A204.1 (cell line): ENCODE measurements around the gene CCDC70.
"Not testable (repeated sequence)": the region's sequence is repeated elsewhere in the genome, so short reads cannot be mapped to it uniquely, and the experiment has no call there.

Experiments used
- FAIRE-seq: peaks from 2 replicates; lab custom pipeline; 2012; peaks lifted over from hg19 to GRCh38; lab: Jason Lieb, UNC

The CCDC70 gene

GRCh38 chr13:51861723-51862300, at the start of gene CCDC70:
TSS of gene CCDC70 (plus strand) at chr13:51861969. CDS start at chr13:51865412, 3,443 bp downstream.
- FAIRE-seq = no peak

- FAIRE-seq = no peak
These were observed 47.7 kb upstream of the CCDC70 start for GRCh38 chr13:51814071-51814470.

GRCh38 chr13:51814825-51815650, 46.7 kb upstream of the CCDC70 start:
- FAIRE-seq = no peak

GRCh38 chr13:51815848-51816247, 45.9 kb upstream of the CCDC70 start:
- FAIRE-seq = no peak

GRCh38 chr13:51816604-51817249, 45.0 kb upstream of the CCDC70 start:
- FAIRE-seq = no peak

GRCh38 chr13:51817717-51818116, 44.1 kb upstream of the CCDC70 start:
- no peak for FAIRE-seq

GRCh38 chr13:51818276-51818675, 43.5 kb upstream of the CCDC70 start:
- no peak for FAIRE-seq

GRCh38 chr13:51818781-51819511, 42.8 kb upstream of the CCDC70 start:
- FAIRE-seq = no peak

GRCh38 chr13:51819544-51819943, 42.2 kb upstream of the CCDC70 start:
- no peak for FAIRE-seq

- no peak for FAIRE-seq
These were observed 41.7 kb upstream of the CCDC70 start for GRCh38 chr13:51820016-51820597.

GRCh38 chr13:51821606-51822005, 40.2 kb upstream of the CCDC70 start:
- no peak for FAIRE-seq

- FAIRE-seq = no peak
These were observed 39.5 kb upstream of the CCDC70 start for GRCh38 chr13:51822106-51822815.

- FAIRE-seq = no peak
These were observed 38.4 kb upstream of the CCDC70 start for GRCh38 chr13:51823359-51823758.

GRCh38 chr13:51823863-51824262, 37.9 kb upstream of the CCDC70 start:
- FAIRE-seq = no peak

- FAIRE-seq = not testable (repeated sequence)
These were observed 37.1 kb upstream of the CCDC70 start for GRCh38 chr13:51824712-51825111.

GRCh38 chr13:51825165-51825592, 36.6 kb upstream of the CCDC70 start:
- FAIRE-seq = no peak

GRCh38 chr13:51825681-51826254, 36.0 kb upstream of the CCDC70 start:
- no peak for FAIRE-seq

GRCh38 chr13:51826606-51827005, 35.2 kb upstream of the CCDC70 start:
- FAIRE-seq = no peak

- no peak for FAIRE-seq
These were observed 34.5 kb upstream of the CCDC70 start for GRCh38 chr13:51827254-51827653.

GRCh38 chr13:51828730-51829567, 32.8 kb upstream of the CCDC70 start:
- FAIRE-seq = no peak
